GM23338 (cell line): ENCODE data around the gene ELANE. TPM values are rescaled to one million over a fixed set of nuclear protein-coding genes. Genes with fewer than 3 reads are reported as not detected.

Source experiments
- ATAC-seq: fragments of 200-7000 bp; cut with Tn5 transposase; 3 replicates; pipeline ENCODE4 v1.9.1; 2020
- DNase-seq: peaks from one replicate; pipeline ENCODE4 v3.0.0-alpha.2; 2015; ENCODE audit warnings: low spot score
- H2AFZ ChIP-seq: fragments of 200-600 bp; sonication (generic); 2 replicates; pipeline ENCODE4 v1.8.0; 2016; ENCODE audit warnings: antibody characterized with exemption, mild to moderate bottlenecking, moderate library complexity
- H3F3A ChIP-seq: fragments of 200-600 bp; sonication (generic); replicated peaks from 2 replicates; pipeline ENCODE4 v1.8.0; 2017; ENCODE audit warnings: antibody characterized with exemption, mixed run types, low read depth
- H3K27ac ChIP-seq: fragments of 200-600 bp; sonication (generic); 2 replicates; pipeline ENCODE4 v1.6.1; 2016; ENCODE audit warnings: low read depth
- H3K27me3 ChIP-seq: fragments of 200-600 bp; sonication (generic); 2 replicates; pipeline ENCODE4 v1.8.0; 2016; ENCODE audit warnings: mild to moderate bottlenecking, mixed run types, moderate library complexity; ENCODE audit not compliant: insufficient read depth
- H3K36me3 ChIP-seq: fragments of 200-600 bp; sonication (generic); 2 replicates; pipeline ENCODE4 v1.8.0; 2016; ENCODE audit warnings: mild to moderate bottlenecking; ENCODE audit not compliant: insufficient read depth
- H3K4me1 ChIP-seq: fragments of 200-600 bp; sonication (generic); 2 replicates; pipeline ENCODE4 v1.8.0; 2016; ENCODE audit warnings: mild to moderate bottlenecking, moderate library complexity; ENCODE audit not compliant: insufficient read depth
- H3K4me2 ChIP-seq: fragments of 200-600 bp; sonication (generic); 2 replicates; pipeline ENCODE4 v1.7.1; 2017; ENCODE audit warnings: mixed run types
- H3K4me3 ChIP-seq: fragments of 200-600 bp; sonication (generic); 2 replicates; pipeline ENCODE4 v1.6.1; 2016; ENCODE audit warnings: mixed run types
- H3K79me2 ChIP-seq: fragments of 200-600 bp; sonication (generic); replicated peaks from 2 replicates; pipeline ENCODE4 v1.8.0; 2017; ENCODE audit warnings: mild to moderate bottlenecking; ENCODE audit not compliant: insufficient read depth
- H3K9me2 ChIP-seq: fragments of 200-600 bp; sonication (generic); 2 replicates; pipeline ENCODE4 v1.8.0; 2017; ENCODE audit not compliant: insufficient read depth
- H4K20me1 ChIP-seq: fragments of 200-600 bp; sonication (generic); replicated peaks from 2 replicates; pipeline ENCODE4 v1.8.0; 2017; ENCODE audit warnings: mild to moderate bottlenecking; ENCODE audit not compliant: insufficient read depth
- H3K27ac Mint-ChIP-seq: 2 replicates; pipeline ENCODE4 v1.8.0; 2020; ENCODE audit warnings: inconsistent platforms, mild to moderate bottlenecking, moderate library complexity, mixed read lengths
- H3K27me3 Mint-ChIP-seq: 3 replicates; pipeline ENCODE4 v1.8.0; 2022; ENCODE audit warnings: low read depth, mild to moderate bottlenecking, moderate library complexity, mixed read lengths, inconsistent platforms; ENCODE audit not compliant: insufficient read depth, poor library complexity
- H3K36me3 Mint-ChIP-seq: 3 replicates; pipeline ENCODE4 v1.8.0; 2021; ENCODE audit warnings: low read depth, mild to moderate bottlenecking, inconsistent platforms, moderate library complexity, mixed read lengths
- H3K4me1 Mint-ChIP-seq: 3 replicates; pipeline ENCODE4 v1.8.0; 2020; ENCODE audit warnings: mild to moderate bottlenecking, inconsistent platforms, mixed read lengths
- H3K4me3 Mint-ChIP-seq: 3 replicates; pipeline ENCODE4 v1.8.0; 2021; ENCODE audit warnings: moderate library complexity, mild to moderate bottlenecking, inconsistent platforms, mixed read lengths
- H3K9me3 Mint-ChIP-seq: 3 replicates; pipeline ENCODE4 v1.8.0; 2020; ENCODE audit warnings: moderate library complexity, mild to moderate bottlenecking, inconsistent platforms, mixed read lengths
- CREB1 ChIP-seq: fragments of 250-450 bp; sonication (Bioruptor Pico); IDR thresholded peaks from 2 replicates; pipeline ENCODE4 v1.5.0; 2020; ENCODE audit warnings: low read depth, mild to moderate bottlenecking, moderate library complexity
- ETS1 ChIP-seq: IDR thresholded peaks from 2 replicates; pipeline ENCODE4 v1.6.1; 2016; ENCODE audit warnings: antibody characterized with exemption
- POLR2AphosphoS5 ChIP-seq: IDR thresholded peaks from 2 replicates; pipeline ENCODE4 v1.6.1; 2016; ENCODE audit warnings: antibody characterized with exemption, low read depth
- polyA plus RNA-seq: library from polyadenylated mRNA; unstranded; fragments of >200 nt; fragmentation: Nextera tagmentation; extraction: Ambion mirVana; gene quantifications from 2 replicates; pipeline ENCODE4 v1.2.1, GENCODE V29; 2016
- total RNA-seq: library from RNA; depleted of rRNA; stranded (reverse); fragments of >200 nt; shearing (Covaris generic); gene quantifications from 2 replicates; pipeline ENCODE4 v1.2.3, GENCODE V29; 2014
- TF ChIP-seq, protein P1 (sequence below): fragments of 250-450 bp; sonication (Bioruptor Pico); IDR thresholded peaks from 2 replicates; pipeline ENCODE4 v1.5.0; 2020; ENCODE audit warnings: mild to moderate bottlenecking, moderate library complexity
- TF ChIP-seq, protein P2 (sequence below), 2 experiments: fragments of 200-600 bp in 1 of 2; sonication (generic) in 1 of 2; conservative IDR thresholded peaks; 2 replicates each; pipeline versions ENCODE4 v1.5.1 to v1.6.1; 2016 to 2017; ENCODE audit warnings: antibody characterized with exemption in 2 of 2, low read depth in 2 of 2, mild to moderate bottlenecking in 2 of 2, moderate library complexity in 1 of 2

Gene ELANE
- total and polyA plus RNA-seq, 2 experiments from 2014 or later, result not detected

DNA sequence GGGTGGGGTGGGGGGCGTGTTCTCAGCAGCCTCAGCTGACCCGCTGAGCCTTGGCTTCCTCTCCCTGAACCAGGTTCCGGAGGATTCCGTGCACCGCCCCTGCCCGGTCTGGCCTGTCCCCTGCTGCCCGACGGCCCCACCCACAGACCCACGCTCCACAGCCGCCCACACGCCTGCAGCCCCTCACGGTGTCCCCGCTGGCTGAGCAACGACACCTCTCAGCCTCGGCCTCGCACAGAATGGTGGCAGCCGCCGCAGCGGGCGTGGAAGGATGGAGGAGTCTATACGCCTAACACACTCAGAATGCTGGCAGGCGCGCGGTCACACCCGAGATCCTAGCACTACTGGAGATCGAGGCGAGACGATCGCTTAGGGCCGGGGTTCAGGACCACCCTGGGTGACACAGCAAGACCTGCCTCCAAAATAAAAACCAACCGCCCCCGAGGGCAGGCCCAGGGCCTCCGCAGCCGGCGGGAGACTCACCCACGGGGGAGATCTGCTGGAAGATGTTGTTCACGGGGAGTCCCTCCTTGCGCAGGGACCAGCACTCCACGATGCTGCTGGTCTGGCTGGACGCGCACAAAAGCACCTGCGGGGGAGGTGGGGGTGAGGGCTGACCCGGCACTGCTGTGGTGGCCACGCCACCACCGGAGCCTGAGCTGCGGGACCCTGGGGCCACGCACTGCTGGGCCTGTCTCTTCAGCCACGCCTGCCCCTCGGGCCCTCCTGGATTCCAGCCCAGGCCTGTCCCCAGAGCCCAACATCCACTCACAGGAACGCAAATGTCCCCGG is 32.5 kb downstream of the ELANE start:
- TF ChIP-seq, protein P1, sequence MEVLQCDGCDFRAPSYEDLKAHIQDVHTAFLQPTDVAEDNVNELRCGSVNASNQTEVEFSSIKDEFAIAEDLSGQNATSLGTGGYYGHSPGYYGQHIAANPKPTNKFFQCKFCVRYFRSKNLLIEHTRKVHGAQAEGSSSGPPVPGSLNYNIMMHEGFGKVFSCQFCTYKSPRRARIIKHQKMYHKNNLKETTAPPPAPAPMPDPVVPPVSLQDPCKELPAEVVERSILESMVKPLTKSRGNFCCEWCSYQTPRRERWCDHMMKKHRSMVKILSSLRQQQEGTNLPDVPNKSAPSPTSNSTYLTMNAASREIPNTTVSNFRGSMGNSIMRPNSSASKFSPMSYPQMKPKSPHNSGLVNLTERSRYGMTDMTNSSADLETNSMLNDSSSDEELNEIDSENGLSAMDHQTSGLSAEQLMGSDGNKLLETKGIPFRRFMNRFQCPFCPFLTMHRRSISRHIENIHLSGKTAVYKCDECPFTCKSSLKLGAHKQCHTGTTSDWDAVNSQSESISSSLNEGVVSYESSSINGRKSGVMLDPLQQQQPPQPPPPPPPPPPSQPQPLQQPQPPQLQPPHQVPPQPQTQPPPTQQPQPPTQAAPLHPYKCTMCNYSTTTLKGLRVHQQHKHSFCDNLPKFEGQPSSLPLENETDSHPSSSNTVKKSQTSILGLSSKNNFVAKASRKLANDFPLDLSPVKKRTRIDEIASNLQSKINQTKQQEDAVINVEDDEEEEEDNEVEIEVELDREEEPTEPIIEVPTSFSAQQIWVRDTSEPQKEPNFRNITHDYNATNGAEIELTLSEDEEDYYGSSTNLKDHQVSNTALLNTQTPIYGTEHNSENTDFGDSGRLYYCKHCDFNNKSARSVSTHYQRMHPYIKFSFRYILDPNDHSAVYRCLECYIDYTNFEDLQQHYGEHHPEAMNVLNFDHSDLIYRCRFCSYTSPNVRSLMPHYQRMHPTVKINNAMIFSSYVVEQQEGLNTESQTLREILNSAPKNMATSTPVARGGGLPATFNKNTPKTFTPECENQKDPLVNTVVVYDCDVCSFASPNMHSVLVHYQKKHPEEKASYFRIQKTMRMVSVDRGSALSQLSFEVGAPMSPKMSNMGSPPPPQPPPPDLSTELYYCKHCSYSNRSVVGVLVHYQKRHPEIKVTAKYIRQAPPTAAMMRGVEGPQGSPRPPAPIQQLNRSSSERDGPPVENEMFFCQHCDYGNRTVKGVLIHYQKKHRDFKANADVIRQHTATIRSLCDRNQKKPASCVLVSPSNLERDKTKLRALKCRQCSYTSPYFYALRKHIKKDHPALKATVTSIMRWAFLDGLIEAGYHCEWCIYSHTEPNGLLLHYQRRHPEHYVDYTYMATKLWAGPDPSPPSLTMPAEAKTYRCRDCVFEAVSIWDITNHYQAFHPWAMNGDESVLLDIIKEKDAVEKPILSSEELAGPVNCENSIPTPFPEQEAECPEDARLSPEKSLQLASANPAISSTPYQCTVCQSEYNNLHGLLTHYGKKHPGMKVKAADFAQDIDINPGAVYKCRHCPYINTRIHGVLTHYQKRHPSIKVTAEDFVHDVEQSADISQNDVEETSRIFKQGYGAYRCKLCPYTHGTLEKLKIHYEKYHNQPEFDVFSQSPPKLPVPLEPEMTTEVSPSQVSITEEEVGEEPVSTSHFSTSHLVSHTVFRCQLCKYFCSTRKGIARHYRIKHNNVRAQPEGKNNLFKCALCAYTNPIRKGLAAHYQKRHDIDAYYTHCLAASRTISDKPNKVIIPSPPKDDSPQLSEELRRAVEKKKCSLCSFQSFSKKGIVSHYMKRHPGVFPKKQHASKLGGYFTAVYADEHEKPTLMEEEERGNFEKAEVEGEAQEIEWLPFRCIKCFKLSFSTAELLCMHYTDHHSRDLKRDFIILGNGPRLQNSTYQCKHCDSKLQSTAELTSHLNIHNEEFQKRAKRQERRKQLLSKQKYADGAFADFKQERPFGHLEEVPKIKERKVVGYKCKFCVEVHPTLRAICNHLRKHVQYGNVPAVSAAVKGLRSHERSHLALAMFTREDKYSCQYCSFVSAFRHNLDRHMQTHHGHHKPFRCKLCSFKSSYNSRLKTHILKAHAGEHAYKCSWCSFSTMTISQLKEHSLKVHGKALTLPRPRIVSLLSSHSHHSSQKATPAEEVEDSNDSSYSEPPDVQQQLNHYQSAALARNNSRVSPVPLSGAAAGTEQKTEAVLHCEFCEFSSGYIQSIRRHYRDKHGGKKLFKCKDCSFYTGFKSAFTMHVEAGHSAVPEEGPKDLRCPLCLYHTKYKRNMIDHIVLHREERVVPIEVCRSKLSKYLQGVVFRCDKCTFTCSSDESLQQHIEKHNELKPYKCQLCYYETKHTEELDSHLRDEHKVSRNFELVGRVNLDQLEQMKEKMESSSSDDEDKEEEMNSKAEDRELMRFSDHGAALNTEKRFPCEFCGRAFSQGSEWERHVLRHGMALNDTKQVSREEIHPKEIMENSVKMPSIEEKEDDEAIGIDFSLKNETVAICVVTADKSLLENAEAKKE (CRISPR knock-in tag), result no peak
- TF ChIP-seq POLR2AphosphoS5 (no peak), CREB1 (no peak)
- no peak overlapping the region for H3K4me3 Mint-ChIP-seq
- no peaks in the 10 kb centered on the region for H3K27me3 ChIP-seq
- no peaks in the 10 kb centered on the region for H3K36me3 ChIP-seq
- no peaks in the 10 kb centered on the region; the same call in 1 of the 2 replicates for H3F3A ChIP-seq
- no peak overlapping the region for H3K4me3 ChIP-seq
- peaks cover 6% of the 10 kb centered on the region for H3K27me3 Mint-ChIP-seq
- H4K20me1 ChIP-seq, result peaks cover 4% of the 10 kb centered on the region; the same call in 1 of the 2 replicates
- no peak overlapping the region for H3K4me2 ChIP-seq
- H3K4me1 Mint-ChIP-seq, result no peaks in the 10 kb centered on the region
- no peak for DNase-seq
- no peaks in the 10 kb centered on the region for H3K79me2 ChIP-seq
- no peak overlapping the region for H2AFZ ChIP-seq
- no peak for ATAC-seq
- peaks cover 32% of the 10 kb centered on the region; the same call in 2 of the 3 replicates for H3K36me3 Mint-ChIP-seq
- H3K9me3 Mint-ChIP-seq, result no peaks in the 10 kb centered on the region; the same call in 2 of the 3 replicates
- no peak overlapping the region for H3K27ac Mint-ChIP-seq
- no peaks in the 10 kb centered on the region for H3K9me2 ChIP-seq
- no peaks in the 10 kb centered on the region for H3K4me1 ChIP-seq
- no peak overlapping the region for H3K27ac ChIP-seq

DNA sequence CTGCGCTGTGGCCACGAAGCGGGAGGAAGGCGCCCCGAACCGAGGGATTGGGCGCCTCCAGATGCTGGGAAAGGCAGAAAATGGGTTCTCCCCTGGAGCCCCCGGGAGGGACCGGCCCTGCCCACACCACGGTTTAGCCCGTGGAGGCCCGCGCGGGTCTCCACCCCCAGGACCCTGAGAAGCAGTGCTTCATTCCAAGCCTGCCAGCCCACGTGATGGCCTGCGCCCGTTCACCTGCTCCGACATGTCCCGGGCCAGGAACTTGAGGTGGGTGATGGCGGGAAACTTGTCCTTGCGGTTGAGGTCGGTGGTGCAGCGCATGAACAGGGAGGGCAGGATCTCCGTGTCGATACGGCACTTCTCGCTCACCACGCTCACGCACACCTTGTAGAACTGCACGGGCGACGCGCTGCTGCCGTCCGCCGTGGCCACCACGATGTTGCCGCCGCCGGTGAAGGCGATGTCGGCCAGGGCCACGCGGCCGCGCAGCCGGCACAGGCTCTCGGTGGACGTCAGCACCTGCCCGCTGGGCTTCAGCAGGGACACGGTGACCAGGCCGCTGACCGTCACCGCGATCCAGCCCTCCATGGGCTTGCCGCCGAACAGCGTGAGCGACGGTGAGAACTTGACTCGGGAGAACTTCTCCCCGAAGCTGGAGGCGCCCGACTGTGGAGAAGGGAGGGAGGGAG is 33.6 kb downstream of the ELANE start:
- Mint-ChIP-seq H3K36me3 (peaks cover 32% of the 10 kb centered on the region; the same call in 2 of the 3 replicates), H3K4me3 (no peak overlapping the region), H3K27me3 (peaks cover 6% of the 10 kb centered on the region), H3K27ac (no peak overlapping the region), H3K4me1 (no peaks in the 10 kb centered on the region), H3K9me3 (no peaks in the 10 kb centered on the region; the same call in 2 of the 3 replicates)
- Histone ChIP-seq H3F3A (no peaks in the 10 kb centered on the region; the same call in 1 of the 2 replicates), H3K4me3 (no peak overlapping the region), H4K20me1 (peaks cover 4% of the 10 kb centered on the region; the same call in 1 of the 2 replicates), H3K27ac (no peak overlapping the region), H3K27me3 (no peaks in the 10 kb centered on the region), H3K4me2 (no peak overlapping the region), H3K4me1 (no peaks in the 10 kb centered on the region), H3K36me3 (no peaks in the 10 kb centered on the region), H3K9me2 (no peaks in the 10 kb centered on the region), H3K79me2 (no peaks in the 10 kb centered on the region), H2AFZ (no peak overlapping the region)
- no peak for ATAC-seq
- DNase-seq, result no peak
- no peak for TF ChIP-seq ETS1
- TF ChIP-seq POLR2AphosphoS5, result no peak
- TF ChIP-seq, protein P2, sequence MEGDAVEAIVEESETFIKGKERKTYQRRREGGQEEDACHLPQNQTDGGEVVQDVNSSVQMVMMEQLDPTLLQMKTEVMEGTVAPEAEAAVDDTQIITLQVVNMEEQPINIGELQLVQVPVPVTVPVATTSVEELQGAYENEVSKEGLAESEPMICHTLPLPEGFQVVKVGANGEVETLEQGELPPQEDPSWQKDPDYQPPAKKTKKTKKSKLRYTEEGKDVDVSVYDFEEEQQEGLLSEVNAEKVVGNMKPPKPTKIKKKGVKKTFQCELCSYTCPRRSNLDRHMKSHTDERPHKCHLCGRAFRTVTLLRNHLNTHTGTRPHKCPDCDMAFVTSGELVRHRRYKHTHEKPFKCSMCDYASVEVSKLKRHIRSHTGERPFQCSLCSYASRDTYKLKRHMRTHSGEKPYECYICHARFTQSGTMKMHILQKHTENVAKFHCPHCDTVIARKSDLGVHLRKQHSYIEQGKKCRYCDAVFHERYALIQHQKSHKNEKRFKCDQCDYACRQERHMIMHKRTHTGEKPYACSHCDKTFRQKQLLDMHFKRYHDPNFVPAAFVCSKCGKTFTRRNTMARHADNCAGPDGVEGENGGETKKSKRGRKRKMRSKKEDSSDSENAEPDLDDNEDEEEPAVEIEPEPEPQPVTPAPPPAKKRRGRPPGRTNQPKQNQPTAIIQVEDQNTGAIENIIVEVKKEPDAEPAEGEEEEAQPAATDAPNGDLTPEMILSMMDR (conservative IDR thresholded peaks at IDR 0.05; ENCODE audit: low read depth in 2 of 2), result no peak
- TF ChIP-seq CREB1, result no peak
